AG08396 (cell line): ENCODE results near the gene TOMM40L.
"Not testable (repeated sequence)": the region's sequence is repeated elsewhere in the genome, so short reads cannot be mapped to it uniquely, and the experiment has no call there.

ENCODE experiments used
- DNase-seq: peaks from one replicate; pipeline ENCODE4 v3.0.0; 2012; ENCODE audit warnings: low spot score, mixed read lengths

TOMM40L gene

DNA sequence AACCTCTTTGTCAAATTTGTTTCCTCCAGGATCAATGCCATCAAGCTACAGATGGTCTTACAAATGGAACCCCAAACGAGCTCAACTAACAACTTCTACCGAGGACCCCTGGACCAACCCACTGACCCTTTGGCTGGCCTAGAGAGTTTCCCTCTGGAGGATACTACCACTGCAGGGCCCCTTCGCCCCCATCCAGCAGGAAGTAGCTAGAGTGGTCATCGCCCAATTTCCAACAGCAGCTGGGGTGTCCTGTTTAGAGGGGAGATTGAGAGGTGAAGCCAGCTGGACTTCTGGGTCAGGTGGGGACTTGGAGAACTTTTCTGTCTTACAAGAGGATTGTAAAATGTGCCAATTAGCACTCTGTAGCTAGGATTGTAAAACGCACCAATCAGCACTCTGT is 31.2 kb downstream of the TOMM40L start:
- DNase-seq: not testable (repeated sequence)

DNA sequence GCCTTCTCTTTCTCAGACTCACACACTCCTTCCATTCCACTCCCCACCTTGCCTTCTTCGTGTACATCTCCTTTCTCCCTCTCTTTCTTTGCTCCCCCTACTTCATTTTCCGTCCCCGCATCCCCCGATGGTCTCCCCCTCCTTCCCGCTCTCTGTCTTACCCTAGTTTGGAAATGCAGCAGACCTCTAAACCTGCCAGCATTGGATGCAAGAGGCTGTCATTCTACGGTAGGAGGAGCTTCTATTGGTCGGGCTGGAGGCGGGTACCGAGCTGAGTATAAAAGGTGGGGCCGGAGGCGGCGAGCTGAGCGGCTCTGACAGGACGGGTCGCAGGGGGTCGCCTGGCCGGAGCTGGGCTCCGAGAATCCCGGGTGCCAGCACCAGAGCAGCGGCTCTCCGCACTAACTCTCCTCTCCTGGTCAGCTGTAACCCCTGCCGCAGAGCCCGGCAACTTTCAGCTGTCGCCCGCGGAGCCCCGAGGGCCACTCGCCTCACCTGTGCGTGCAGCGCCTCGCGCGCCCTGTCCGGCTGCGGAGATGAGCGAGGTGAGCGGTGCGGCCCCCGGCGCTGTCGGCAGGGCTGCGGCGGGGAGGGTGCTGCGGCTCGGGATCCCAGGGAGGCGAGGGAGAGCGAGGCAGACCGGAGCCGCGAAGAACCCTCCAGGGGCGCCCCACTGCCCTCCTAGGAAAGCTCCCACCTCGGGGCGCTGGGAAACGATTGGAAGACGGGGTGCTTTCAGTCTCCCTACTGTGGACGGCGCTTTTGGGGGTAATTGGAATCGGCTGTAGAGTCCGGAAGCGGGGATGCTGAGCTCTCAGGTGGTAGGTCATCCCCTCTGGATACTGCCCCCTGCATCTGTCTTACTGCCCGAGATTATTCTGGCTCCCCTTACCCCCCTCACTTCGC is 32.8 kb downstream of the TOMM40L start, which contains the start of gene PCP4L1:
Gene PCP4L1, plus strand, starts transcription at position 307 of the 906 bp plus-strand sequence. Its CDS starts 230 bp downstream, at position 537.
- peak; percentile 72 for DNase-seq

DNA sequence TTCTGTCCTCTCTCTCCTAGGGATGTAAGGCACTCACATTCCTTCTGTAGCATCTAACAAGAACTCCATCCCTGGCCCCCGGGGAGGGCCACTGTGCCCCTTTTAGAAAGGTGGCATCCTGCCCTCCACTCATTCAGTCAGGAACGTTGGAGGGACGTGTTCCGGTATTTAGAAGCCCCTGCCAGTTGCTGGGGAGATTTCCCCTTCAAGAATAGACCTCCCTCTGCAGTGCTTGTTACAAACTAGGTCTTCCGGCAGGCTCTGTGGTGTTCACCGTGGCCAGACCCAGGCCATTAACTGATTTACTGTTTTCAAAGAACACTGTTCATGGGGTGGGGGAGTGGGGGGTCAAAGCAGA is 33.5 kb downstream of the TOMM40L start:
- DNase-seq: no peak

DNA sequence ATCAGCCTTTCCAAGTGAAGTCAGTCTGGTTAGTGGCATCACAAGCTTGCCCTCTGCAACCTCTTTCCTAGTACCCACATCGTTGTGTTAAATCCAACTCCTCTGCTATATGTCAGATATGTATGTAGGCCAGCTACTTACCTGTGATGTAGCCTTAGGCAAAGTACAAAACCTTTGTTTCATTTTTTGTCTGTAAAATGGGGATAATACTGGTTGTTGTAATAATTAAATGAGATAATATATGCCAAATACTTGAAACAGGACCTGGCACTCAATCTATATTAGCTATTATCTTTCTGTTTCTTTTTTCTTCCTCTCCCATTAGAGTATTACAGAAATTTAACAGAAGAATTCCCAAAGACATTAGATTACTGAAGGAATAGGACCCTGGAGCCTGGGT is 33.9 kb downstream of the TOMM40L start:
- no peak for DNase-seq

DNA sequence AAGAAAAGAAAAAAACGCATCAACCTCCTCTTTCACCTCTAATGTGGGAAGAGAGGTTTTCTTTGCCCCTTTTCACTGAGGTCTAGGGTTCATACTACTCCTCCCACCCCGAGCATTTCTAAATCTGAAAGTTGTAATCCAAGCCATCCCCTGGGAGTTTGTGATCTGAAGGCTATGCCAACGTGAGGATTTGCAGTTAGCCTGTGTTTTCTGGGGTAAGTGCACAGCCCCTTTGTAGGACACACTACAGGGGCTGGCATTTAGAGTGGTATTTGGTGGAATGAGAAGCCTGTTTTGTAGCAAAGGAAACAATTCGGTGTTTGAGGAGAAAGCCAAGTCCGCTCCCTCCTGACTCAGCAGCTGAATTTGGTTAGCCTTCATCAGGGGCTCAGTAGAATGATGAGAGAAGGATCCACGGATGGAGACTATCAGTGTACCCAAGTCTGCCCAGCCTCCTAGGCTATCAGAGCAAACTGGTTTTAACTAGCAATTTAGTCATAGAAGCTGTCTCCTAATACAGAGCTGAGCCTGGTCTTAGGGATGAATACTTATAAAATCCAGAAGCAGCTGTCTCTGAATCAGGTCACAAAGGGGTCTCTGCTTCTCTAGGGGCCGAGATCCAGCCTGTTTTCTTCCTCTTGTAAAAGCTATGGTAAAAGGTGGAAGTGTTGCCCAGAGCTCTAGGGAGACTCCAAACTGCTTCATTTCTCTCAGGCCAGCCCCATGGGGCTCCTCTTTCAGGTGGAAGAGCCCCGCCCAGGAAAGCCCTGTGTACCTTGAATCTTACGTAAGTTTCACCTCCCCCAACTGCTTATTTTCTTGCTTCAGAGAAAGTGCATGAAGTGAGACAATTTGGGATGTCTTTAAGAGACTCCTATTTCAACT is 34.8 kb downstream of the TOMM40L start:
- DNase-seq: no peak

DNA sequence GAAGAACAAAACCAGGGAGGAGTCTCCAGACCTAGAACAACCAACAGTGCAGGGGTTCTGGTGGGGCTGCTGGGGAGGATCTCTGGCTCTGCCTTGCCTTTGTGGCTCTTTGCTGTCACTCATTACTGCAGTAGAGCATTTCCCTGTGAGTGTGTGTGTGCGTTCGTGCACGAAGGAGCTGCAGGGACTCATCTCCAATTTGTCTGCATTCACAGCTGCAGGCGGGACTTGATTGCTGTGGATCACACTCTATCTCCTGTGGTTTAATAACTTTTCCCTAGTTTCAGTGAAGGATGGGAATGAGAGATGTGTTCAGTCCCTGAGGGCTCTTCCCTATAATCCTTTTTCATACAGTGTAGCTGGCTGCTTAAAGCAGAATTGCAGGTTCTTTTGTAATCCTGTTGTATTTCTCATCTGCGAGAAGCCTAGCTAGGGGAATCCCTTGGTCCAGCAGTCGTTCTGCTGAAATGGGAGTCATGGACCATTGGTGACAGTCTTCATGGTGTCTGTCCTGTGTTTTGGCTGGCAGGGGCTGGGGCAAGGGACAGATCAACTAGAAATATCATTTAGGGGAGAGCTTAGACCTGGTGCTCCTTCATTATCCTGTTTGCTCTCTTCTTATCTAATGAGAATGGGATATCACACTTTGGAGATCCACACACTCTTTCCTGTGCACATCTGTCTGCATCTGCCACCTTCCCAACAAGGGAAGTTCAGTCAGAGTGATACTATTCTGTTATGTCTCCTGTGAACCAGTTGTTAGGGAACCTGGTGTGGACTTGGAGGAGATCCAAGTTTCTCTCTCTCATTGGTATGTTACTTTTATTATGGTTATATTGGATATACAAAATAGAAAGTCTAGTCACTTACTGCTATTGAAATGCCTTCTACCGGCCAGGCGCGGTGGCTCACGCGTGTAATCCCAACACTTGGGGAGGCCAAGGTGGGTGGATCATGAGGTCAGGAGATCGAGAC is 35.7 kb downstream of the TOMM40L start:
- no peak for DNase-seq

DNA sequence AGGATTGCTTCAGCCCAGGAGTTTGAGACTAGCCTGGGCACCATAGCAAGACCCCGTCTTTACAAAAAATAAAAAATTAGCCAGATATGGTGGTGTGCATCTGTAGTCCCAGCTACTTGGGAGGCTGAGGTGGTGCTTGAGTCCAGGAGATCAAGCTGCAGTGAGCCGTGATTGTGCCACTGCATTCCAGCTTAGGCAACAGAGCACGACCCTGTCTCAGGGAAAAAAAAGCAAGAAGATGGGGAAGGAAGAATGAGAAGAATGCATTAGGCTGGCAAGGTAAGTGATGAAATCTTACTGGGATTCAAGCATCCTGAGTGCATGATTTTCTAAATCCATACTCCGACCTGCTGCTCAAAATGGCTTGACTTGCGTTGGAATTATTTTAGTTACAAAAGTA is 39.4 kb downstream of the TOMM40L start:
- no peak for DNase-seq

DNA sequence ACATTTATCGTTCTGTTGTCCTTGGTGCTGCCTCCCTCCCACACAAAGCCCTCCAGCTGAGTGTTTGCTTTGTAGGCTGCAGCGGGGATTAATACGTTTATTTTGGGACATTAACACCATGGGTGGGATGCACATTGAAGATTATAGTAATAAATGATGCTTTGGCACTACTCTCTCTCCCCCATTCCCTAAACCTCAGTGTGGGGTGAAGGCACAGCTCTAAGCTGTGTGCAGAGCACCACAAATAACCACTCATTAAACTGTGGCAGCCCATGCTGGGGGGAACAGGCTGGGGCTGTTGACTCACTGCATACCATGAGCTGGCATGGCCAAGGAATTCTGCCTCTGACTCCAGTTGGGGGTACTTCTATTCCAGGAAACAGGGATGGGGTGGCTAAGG is 40.3 kb downstream of the TOMM40L start:
- DNase-seq: peak; percentile 31

DNA sequence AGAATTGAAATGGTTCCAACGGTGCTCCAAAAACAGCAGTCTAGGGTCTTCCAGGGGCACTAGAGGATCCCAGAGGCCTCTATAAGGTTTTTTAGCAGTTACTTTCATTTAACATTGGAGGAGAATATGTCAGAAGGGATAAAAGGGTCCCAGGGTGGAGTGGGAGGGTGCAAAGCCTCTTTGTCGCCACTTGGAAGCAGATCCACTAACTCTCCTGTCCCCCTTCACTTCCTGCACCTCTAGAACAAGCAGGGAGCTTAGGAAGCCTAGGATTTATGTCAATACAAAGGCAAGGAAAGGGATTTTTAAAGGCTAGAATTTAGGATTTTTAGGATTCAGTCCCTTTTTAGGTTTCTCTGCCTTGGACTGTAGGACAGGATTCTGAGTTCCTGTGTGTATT is 41.0 kb downstream of the TOMM40L start:
- DNase-seq: no peak

DNA sequence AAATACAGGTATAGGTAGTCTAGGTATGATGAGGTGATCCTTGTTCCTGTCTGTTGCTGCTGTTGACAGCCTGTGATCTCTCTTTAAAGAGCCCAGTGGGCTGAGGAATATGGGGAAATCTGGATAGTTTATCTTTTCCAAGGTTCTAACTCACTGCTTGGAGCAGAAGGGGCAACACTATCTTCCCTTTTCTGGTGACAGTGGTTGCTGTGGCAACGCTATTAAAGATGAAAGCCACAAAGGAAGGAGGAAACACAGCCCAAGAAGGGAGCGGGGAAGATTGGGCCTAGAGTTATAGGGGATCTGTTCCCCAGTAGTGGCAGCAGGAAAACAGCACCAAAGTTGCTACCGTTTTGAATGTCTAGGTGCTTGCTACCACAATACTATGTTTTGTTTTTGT is 41.5 kb downstream of the TOMM40L start:
- no peak for DNase-seq

DNA sequence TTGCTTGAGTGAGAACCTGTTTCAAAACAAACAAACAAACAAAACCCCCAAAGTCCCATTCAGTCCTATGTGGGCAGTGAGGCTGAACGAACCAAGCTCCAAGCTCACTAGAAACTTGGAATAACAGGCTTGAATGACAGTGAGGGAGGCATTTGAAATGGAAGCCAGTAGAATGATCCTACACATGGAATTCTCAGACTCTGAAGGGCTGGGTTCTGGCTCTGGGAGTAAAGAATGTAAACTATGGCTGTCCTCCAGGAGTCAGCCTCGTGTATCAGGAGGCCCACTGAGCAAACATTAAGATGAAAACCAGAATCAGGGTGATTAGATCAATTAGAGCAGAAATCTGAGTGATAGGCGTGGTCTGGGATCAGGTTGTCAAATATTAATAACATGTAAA is 47.5 kb downstream of the TOMM40L start:
- peak; percentile 41 for DNase-seq

DNA sequence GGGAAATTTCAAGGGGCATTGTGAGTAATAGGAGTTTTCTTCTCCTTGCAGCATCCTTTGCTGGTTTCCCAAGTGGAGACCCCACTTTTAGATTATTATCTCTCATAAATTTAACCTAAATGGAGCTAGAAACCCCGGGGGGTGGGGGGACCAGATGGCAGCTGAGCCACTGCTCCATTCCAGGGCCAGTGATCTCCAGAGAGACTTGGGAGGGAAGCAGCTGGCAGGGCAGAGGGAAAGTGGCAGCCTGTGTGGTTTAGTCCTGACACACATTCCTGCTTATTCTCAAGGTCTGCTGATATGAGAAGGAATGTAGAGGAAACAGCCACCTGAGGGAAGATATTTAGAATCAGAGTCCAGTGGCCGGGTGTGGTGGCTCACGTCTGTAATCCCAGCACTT is 49.0 kb downstream of the TOMM40L start:
- no peak for DNase-seq
